Limb (tissue), 2 donors: Measurements from ENCODE around the gene CTTNBP2.

Experiments
- DNase-seq, 2 donors: peaks; one replicate each; pipeline ENCODE4 v3.0.0-alpha.2; 2016; ENCODE audit errors: extremely low spot score in 2 of 2

The CTTNBP2 gene

DNA sequence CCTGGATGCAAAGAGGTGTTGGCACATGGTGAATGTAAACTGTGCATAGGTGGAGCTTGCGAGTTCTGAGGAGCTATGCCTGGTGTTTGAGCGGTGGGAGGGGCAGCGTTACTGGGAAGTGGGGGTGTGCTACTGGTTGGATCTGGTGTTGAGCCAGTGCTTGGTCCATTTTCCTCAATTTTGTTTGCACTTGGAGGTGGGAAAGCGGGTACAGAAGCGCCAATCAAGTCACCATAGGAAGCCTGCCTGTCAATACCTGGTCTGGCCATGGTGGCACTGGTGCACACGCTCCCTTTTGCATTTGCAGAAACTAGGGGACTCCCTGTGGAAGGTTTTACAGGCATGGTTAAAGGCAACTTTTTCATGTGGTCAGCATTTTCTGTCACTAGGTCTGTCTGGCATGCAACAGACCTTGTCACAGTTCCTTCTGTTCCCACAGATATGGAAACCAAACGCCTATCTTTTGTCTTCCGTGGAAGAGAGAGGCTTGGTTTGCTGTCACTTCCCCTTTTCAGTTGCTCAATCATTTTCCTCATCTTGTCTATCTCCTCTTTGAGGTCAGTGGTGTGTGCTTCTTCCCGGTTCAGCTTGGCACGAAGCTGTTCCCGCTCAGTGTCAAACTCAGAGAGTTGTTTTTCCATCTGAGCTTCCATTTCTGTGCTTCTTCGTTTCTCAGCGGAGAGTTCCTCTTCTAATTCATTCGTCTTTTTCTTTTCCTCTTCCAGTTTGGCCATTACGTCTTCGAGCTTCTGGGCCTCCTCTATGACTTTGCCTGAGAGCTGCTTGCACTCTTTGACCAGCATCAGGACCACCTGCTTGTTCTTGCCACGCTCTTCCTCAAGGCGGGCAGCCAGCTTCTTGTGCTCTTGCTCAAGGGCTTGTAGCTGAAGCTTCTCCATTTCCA is 81.1 kb downstream of the CTTNBP2 start:
- no peak for DNase-seq

DNA sequence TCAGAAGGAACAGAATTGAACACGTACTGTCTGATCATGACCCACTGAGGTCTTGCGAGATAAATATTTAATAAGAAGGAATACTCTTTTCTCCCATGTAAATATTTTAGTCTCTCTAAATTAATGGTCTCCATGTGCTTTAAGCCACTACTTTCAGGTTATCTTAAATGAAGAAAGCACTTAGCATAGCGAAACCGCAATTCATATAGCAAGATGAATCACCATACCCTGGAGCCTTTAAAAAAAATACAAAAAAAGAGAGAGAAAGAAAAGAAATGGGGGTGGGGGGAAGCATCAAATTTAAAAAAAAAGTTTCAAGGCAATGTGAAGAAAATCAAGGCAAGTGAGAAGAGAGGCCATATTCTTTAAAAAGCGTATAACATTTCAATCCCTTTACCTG is 82.5 kb downstream of the CTTNBP2 start:
- no peak for DNase-seq

DNA sequence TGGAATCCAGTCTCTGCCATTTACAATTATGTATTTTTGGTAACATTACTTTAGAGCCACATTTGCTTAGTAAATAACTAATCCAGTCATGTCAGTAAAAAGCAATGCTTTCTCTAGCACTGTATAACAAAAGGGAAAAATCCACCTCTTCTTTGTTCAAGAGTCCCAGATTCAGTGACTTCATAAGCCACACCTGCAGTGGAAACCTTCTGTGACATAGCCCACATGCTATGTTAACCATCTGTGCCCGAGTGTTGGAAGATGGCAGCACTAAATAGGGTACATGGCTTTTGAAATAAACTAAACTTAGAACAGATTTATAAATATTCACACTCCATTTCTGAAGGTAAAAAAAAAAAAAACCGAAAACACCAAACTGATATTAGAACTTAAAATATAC is 83.0 kb downstream of the CTTNBP2 start:
- no peak for DNase-seq

DNA sequence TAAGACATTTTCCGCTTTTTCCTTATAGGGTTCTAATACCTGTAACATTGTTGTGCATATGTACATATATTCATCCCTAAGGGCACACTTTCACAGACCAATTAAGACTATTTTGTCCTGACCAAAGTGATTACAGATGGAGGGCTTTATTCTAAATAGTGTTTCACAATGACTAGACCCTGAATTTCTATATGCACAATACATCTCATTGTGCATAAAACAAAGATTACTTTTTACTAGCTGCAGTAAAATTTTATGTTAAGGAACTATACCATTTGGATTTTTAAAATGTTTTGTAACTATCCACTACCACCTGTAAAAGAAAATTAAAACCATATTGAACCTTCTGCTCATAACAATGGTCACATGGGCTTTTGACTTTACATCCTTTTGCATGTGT is 87.8 kb downstream of the CTTNBP2 start:
- DNase-seq: no peak

DNA sequence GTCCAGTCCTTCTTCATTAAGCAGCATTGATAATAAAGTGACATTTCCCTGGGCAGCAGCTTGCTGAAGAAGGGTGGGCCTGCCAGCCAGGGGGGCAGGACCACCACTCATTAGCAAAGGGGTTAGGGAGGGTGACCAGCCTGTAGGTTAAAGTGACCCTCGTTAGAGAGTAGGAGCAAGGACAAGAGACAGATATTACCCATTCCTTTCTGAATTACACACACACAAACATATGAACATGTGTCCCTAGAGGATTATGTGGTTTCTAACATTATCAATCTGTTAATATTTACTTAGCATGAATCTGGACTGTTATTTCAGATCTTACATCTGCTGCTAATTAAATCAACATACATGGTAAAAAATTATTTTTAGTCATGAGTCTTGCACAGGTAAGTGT is 88.9 kb downstream of the CTTNBP2 start:
- DNase-seq: no peak

DNA sequence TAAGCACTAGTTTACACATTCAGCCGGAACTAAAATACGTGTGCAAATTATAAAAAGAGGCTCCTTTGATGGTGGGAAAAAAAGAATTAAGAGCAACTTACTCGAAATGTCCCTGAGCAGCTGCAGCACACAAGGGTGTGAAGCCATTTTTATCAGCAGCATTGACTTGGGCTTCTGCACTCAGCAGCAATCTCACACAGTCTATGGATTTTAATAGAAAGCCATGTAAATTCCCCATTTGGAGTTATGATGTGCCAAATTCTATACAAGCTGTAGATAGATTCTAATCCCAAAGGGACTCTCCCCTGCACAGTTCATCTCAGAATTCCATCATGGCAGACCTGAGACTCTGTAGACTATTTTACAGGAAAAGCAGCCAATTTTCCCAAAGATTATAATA is 90.5 kb downstream of the CTTNBP2 start:
- no peak for DNase-seq

DNA sequence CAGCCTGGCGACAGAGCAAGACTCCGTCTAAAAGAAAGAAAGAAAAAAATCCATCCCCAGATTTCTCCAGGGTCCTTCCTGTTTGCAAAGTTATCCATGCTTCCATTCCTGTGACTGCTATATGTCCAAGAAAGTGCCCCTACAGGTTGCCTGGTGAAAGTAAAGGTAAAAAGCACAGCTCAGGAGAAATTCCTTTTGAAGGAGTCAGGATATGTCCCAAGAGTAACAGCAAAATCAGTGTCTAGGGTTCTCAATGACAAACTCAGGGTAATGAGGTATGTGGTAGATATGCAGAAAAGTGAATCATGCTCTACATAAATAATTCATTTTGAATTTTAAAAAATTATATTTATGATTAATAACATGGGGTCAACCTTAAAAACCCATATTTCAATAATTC is 91.5 kb downstream of the CTTNBP2 start:
- no peak for DNase-seq

DNA sequence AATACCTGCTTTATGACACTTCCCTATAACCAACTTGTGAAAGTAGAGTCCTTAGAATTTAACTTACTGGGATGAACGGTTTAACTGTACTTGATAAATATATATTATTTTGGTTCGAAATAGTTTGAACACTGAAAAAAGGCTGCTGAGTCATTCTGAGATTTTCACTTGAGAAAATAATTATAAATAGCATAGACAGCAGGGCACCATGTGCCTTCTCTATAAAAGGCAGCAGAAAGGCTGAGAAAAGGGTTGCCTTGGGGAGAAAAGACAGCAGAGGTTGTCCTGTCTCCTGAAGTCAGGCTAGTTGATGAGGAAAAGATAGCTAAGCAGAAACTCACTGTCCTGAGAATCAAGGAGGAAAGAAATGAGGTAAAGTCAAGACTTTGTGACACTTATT is 92.4 kb downstream of the CTTNBP2 start:
- no peak for DNase-seq

DNA sequence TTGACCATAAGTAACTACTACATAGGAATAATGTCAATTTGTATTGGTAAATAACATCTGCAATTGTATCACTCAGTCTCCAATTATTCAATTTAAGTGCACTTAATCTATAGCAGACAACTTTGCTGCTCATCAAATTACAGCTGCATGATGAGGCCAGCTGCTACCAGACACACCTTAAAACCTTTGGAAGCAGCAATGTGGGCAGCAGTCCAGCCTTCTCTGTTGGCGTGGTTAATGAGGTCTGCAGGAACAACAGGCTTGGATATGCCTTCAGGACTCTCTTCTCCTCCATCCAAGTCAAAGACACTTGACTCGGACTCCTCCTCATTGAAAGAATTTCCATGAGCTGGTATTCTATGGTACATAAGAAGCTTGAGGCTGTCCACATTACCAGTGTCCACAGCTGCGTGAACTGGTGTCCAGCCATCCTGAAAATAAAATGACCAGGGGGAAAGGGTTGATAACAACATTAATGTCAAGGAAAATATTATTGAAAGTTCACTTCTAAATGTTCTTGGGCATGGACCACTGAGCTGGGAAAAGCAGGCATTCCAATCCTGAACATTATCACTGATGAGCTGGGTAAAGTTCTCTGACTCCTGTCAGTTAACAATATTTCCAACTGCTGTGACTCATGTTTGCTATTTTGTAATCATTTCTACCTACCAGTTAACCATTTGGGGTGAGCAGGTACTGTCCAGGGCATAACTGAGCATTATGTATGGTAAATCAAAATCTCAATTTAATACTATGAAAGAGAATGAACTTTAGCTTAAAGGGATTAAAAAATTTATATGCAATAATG is 95.7 kb downstream of the CTTNBP2 start:
- DNase-seq: no peak

DNA sequence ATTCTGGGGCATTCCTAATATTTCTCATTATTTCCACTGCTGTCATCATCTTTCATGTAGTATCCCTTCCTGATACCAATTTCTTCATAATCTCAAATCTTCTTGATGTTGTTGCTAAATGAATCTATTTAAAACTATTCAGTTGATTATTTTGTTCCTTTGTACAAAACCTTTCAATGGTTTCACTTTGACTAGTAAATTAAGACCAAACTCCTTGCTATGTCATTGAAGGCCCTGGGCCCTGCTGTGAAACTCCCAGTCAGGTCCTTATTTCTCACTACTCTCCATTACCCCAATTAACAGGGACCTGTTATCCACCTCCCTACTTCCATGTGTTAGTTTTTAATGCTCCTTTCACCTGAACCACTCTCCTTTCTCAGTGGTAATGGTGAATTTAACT is 97.0 kb downstream of the CTTNBP2 start:
- no peak for DNase-seq

DNA sequence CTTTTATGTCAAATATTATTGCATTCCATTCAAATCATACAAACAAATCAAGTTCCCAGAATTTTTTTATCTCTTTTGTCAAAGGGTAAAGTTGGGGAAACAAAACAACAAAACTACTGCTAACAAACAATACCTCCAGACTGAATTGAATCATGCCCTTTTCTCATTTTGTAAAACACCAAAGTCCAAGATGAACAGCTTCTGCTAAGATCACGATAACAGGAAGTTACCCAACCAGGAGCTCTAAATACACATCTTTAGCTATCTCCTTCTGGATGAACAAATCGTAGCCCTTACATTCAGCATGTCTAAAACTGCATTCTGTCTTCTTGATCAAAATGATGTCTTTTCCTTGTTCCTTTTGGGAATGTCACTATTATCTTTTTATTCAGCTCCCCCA is 97.4 kb downstream of the CTTNBP2 start:
- DNase-seq: no peak

DNA sequence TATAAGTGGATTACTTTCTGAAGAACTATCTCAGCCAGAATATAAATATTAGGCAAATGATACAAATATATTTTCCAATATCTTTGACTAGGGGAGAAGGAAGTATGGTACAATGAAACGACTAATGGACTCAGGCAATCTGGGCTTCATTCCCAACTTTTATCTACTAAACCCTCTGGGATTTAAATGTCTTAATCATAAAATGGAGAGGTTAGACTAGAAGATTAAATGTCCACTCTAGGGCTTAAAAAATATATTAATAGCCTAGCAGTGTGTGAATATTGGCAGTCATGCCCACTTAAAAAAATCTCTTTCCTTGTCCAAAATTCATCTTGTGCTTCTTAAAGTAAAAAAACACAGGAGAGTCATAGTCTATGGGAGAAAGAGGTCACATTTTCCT is 98.3 kb downstream of the CTTNBP2 start:
- DNase-seq: no peak

DNA sequence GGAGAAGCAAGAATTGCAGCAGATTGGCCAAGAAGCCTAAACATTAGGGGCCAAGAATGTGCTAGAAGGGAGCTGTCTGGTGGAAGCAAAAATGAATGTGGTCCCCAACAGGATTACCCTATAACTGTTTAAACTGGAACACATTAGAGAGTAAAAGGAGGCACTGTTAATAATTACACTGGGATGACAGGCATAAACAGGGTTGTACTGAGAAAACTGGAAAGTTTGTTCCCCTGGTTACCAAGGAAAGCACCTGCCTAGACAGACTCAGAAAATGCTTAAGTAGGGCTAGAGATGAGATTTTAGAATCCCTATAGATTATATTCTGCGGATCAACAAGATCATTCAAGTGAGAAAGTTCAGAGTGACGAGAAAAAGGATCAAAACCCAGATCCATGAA is 100.8 kb downstream of the CTTNBP2 start:
- DNase-seq: no peak

DNA sequence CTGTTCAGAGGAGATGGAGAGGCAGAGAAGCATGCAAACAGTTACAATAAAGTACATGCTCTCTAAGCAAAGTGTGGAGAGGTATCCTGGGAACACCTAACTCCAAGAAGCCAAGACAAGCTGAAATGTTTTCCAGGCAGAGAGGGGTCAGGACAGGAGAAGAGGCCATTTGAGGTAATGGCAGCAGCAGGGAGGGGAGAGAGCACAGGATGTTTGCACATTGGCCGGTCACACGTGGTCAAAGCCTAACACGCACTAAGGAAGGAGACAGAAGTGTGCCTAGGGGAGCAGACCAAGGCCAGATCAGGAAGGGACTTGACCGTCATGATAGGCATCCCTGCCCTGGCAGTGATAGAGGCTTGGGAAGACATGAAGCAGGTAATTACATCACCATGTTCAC is 101.5 kb downstream of the CTTNBP2 start:
- no peak for DNase-seq

DNA sequence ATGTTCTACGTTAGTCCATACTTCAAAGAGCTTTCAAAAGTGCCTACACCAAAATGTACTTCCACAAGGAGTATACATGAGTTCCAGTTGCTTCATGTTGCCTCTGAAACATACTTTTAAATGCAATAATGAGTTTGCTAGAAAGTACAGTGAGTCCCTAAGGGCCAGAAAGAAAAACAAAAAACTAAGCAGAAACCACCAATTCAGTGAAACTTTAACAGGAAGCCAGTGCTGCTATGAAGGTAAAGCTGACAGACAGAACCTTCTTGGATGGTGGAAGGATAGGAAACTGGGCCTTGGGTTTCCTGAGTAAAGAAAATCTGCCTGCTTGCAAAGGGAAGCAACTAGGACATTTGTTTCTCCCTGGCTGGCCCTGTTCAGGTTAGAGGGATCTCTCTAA is 104.2 kb downstream of the CTTNBP2 start:
- no peak for DNase-seq

DNA sequence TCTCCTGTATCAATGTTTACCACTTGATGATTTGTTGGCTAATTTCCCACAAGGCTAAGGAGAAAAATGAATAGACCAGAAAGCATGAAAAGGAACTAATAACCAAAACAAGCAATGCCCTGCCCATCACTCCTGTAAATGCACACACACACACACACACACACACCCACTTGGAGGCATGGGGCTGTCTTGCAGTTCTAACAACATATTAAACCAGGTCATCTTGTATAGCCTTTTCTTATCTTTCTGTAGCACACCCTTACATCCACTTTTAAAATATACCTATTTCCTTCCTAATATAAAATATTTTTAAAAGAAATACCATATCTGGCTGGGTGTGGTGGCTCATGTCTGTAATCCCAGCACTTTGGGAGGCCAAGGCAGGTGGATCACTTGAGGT is 105.3 kb downstream of the CTTNBP2 start:
- DNase-seq: no peak

DNA sequence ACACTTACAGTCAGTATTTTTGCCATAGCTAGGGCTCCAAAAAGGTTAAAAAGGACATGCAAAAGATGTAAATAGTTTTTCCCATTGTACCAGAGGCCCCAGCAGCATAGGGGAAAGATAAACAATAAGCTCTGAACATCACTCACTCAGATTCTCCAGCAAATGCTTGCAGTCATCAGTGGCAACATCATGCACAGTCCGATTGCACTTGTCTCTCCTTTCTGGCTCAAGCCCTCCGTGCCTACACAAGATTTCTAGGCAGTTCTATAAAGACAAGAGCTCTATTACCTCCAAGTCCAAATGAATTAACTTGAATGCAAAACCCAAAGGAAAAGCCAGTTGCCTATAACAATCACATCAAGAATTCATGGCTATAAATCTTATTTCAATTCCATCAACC is 106.3 kb downstream of the CTTNBP2 start:
- DNase-seq: no peak

DNA sequence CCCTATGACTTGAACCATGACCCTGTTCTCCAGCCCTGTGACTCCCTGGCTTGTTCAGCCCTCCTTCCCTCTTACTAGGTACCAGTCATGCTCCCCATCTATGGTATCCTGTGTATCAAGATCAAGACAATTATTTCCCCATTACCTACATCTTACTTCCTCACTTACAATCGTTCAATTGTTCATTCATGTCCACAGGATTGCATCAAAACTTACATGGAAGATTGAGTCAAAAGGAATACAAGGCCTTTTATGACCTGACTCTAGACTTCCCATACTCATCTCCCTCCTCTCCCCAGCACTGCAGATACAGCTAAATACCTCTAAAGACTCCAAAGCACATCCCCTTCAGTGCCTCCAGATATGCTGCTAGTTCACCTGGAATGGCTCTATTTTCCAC is 109.2 kb downstream of the CTTNBP2 start:
- no peak for DNase-seq

DNA sequence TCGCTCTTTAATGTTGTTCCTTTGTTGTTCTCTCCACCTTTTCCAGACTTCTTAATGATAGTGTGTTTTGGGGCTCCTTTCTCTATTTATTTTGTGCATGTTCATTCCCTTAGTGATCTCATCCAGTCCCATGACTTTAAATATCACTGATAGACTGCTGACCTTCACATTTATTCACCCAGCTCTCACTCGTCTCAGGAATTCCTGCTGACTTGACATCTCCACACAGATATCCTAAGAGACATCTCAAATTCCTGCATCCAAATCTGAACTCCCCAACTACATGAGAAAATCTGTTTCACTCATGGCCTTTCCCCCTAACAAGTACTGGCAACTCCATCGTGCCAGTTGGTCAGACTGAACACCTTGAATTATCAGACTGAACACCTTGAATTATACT is 111.2 kb downstream of the CTTNBP2 start:
- no peak for DNase-seq

DNA sequence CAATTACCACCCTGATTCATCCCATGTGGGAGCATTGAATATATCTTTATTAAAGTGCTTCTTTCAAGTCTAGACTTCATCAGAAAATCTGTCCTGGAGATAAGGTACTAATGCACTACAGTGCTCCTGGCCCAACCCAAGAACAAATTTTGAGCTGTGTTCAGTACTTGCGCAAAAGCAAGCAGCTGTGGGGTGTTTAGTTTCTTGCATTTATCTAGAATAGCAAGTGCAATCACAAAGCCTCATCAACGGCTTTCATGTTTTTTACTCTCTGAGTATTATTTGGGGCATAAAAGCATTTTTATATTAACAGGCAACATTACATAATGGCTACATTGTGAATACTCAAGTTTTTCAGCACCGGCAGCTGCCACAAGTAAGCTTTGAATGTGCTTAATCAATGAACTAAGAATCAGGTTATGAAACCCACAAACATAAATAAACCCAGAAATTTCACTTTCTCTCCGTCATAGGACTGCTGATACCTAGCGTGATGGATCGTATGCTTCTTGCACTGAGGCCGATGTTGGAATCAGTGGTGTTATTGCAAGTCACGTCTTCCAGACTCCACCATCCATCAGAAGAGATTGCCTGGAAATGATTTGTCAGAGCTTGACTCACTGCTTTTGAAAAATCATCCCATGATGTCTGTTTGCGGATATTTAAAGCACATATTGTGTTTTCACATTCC is 113.1 kb downstream of the CTTNBP2 start:
- DNase-seq: no peak

DNA sequence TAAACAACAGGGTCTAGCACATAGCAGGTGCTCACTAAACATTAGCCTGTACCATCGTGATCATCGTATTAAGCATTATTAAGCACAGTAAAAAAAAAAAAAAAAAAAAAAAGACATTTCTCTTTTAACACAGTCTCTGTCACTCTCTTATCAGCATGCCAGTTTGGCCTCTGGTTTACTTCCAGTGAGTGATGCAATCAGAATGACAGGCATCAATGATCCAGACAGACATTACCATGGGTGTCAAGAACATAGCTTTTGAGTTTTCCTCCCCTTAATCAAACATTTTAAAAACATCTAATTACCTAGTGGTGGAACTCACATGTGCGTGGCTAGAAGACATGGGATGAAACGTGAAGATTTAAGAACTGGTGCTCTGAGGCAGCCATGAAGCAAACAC is 115.8 kb downstream of the CTTNBP2 start:
- DNase-seq: no peak

DNA sequence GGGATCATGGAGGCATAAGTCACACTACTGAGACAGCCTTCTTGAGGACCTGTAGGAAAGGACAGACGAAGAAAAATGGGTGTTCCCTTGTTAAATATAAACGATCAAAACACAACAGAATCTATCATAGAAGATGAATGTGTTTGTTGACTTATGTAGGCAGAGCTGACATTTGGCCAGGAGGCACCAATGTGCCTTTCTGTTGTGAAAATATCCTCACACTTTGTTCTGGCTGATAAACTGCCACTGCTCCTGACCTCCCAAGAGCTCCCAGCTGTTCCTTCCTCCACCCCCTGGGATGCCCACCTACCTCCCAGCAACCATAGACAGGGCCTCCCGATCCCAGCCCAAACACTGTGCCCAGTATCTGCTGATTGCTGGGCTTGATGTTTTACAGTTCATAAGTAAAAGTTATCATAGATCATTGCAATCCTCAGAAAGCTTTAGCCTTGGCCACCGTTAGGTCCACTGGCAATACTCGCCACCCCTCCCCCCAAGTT is 116.6 kb downstream of the CTTNBP2 start:
- no peak for DNase-seq
